KBM-7 (cell line): ENCODE measurements around the gene LENG9.
"Not testable (repeated sequence)": the region's sequence is repeated elsewhere in the genome, so short reads cannot be mapped to it uniquely, and the experiment has no call there.

Source experiments
- DNase-seq: peaks from one replicate; pipeline ENCODE4 v3.0.0-alpha.2; 2015
- in situ Hi-C: fragments of 300-500 bp; cut with MboI; formaldehyde crosslinking; loops from 2 replicates; pipeline ENCODE4 v1.14.3; 2020; ENCODE audit warnings: low sequenced_read_pairs, low pct_unique_long_range_greater_than_20kb, mixed read lengths

LENG9 gene

GRCh38 chr19:54463531-54464043 is at the start of gene LENG9:
Gene LENG9, minus strand, starts transcription at chr19:54463778. Its CDS starts 252 bp downstream, at chr19:54463526.
- DNase-seq, result peak; percentile 97
- in situ Hi-C loops, result no loop called here

DNA sequence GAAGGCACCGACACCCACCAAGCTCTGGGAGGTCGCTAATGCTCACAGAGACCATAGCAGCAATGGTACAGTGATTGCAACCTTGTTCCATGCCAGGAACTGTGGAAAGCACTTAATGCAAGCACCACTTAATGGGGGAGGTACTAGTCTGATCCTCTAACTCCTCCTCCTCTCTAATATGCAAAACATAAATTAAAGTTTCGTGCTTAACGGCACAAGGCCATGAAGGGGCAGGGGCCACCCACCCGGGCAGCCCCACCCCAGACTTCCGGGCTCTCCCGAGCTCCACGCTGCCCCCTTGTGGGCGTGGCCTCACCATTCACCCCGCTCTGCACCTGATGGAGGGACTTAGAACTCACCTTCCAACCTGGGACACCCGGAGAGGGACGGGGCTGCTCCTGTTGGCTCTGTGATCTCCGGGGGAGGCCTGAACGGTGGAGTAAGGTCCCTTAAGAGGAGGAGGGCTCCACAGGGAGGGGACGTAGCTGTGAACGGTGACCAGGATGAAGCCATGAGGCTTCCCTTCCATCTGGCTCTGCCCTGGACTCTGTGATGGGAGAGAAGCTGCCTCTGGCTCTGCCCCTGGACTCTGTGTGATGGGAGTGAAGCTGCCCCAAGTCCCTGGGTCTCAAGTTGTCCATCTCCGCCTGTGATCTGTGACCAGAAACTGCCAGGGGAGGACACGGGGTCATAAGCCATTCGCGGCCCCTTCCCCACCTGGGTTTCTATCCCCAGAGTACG is 45.8 kb upstream of the LENG9 start:
- in situ Hi-C loops, DNase-seq: not testable (repeated sequence)

DNA sequence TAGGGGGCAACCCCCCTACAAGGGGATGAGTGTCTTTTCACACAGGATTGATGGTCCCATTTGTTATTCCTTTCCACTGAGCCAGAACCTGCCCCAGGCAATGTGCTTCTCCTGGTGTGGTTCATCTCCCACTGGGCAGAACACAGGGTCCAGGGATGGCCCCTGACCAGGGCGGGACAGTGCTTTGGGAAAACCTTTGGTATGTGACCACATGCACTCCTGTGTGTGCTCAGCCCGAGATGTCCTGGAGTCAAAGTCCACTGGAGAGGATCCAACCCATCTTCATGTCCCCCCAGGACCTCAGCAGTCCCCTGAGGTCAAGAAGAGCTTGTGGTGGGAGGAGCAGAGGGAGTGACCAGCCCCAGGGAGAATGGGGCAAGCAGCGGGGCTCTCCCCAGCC is 44.9 kb upstream of the LENG9 start:
- in situ Hi-C loops, DNase-seq: not testable (repeated sequence)

GRCh38 chr19:54507824-54508223 is 44.2 kb upstream of the LENG9 start:
- in situ Hi-C loops, result no loop called here
- no peak for DNase-seq

DNA sequence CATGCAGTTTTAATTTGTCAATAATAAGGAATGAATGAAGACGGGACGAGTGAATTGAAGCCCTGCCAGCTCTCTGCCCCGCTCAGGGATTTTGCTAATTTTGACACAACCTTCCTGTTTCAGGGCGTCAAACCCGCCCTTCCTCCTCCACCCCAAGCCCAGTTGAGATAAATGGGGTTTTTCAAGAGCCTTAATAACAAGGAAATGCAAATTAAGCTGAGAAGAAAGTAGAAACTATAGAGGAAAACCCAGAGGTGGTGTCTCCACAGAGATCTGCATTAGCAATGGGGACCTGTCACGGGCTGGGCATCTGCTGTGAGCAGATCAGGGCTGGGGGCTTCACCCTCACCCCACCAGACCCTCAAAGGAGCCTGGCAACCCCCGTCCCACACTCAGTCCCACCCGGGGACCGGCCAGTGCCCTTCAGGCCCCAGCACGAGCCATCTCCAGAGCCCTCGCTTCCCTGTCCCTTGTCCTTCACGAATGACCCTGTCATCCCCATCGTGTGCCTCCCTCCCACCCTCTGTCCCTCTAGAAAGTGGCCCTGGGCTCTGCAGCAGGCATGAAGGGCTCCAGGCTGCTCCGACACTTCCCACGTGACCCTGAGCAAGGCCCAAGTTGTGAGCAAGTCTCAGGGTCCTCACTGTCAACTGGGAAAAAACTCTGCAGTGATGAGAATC is 43.6 kb upstream of the LENG9 start:
- in situ Hi-C loops, DNase-seq: not testable (repeated sequence)

DNA sequence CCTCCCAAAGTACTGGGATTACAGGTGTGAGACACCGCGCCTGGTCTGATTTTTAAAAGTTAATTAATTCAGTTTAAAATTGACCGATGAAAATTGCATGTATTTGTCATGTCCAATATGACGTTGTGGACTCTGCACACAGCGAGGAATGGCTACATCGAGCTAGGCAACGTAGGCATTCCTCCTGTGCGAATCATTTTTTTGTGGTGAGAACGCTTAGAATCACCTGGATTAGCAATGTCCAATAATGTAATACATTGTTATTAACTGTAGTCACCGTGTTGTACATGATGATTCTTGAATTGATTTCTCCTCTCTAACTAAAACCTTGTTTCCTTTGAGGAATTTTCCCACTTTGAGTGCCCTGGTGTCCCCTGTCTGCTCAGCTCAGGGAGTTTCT is 42.5 kb upstream of the LENG9 start:
- in situ Hi-C loops, result no loop called here
- no peak for DNase-seq

DNA sequence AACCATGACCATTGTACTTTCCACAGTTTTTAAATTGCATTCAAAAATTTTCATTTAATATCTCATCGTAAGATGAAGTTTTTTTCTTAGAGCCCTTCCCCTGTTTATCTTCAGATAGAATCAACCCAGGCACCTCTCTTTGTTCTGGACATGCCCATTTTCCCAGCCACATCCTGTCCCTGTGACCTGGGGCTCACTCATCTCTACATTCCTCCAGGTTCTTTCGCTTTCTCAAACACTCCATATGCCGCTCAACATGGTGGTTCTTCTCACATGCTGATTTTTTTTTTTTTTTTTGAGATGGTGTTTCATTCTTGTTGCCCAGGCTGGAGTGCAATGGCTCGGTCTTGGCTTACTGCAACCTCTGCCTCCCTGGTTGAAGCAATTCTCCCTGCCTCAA is 42.0 kb upstream of the LENG9 start:
- in situ Hi-C loops, DNase-seq: not testable (repeated sequence)

DNA sequence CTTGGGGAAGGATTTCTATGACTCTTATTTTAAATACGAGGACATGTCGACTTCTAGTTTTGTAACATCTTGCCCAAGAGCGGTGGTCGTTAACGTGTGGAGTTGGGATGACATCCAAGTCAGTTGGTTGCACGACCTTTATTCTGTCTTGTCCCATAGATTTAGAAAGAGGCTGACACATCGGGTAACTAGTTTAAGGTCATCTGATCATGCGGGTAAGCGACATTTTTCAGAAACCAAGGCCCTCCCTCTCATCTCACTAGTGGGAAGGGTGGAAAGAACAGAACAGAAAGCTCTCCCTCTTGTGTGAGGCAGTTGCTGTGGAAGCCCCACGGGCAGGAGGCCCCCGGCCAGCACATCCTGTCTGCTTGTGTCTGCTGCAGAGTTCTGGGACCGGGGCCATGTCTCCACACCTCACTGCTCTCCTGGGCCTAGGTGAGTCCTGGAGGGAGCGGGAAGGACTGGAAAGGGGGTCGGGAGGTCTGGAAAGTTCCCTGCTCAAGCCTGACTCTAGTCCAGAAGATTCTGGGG is 39.0 kb upstream of the LENG9 start, which contains the start of gene LAIR2:
Gene LAIR2, plus strand, starts transcription at position 314 of the 531 bp plus-strand sequence. Its CDS starts 88 bp downstream, at position 402.
- in situ Hi-C loops, result no loop called here
- DNase-seq, result no peak

GRCh38 chr19:54498451-54498772 is 34.8 kb upstream of the LENG9 start:
- in situ Hi-C loops, result loop anchor here (25.0 kb wide), 1 partner anchor 364 kb away; the partner anchor contains the start of genes FCAR and KIR3DL2
- DNase-seq, result not testable (repeated sequence)

GRCh38 chr19:54497747-54498450 is 34.3 kb upstream of the LENG9 start:
- in situ Hi-C loops, result loop anchor here (25.0 kb wide), 1 partner anchor 364 kb away; the partner anchor contains the start of genes FCAR and KIR3DL2
- peak; percentile 51 for DNase-seq

GRCh38 chr19:54495284-54495683 is 31.7 kb upstream of the LENG9 start:
- in situ Hi-C loops, result loop anchor here (25.0 kb wide), 1 partner anchor 367 kb away; the partner anchor contains the start of genes FCAR and KIR3DL2
- not testable (repeated sequence) for DNase-seq

- no peak for DNase-seq
- in situ Hi-C loops, result loop anchor here (25.0 kb wide), 1 partner anchor 368 kb away; the partner anchor contains the start of genes FCAR and KIR3DL2
Measured at GRCh38 chr19:54493967-54494585, 30.5 kb upstream of the LENG9 start.

GRCh38 chr19:54493056-54493455 is 29.5 kb upstream of the LENG9 start:
- in situ Hi-C loops, result loop anchor here (25.0 kb wide), 1 partner anchor 369 kb away; the partner anchor contains the start of genes FCAR and KIR3DL2
- DNase-seq, result not testable (repeated sequence)

- in situ Hi-C loops, result loop anchor here (25.0 kb wide), 1 partner anchor 370 kb away; the partner anchor contains the start of genes FCAR and KIR3DL2
- DNase-seq, result no peak
Measured at GRCh38 chr19:54492568-54492967, 29.0 kb upstream of the LENG9 start.

DNA sequence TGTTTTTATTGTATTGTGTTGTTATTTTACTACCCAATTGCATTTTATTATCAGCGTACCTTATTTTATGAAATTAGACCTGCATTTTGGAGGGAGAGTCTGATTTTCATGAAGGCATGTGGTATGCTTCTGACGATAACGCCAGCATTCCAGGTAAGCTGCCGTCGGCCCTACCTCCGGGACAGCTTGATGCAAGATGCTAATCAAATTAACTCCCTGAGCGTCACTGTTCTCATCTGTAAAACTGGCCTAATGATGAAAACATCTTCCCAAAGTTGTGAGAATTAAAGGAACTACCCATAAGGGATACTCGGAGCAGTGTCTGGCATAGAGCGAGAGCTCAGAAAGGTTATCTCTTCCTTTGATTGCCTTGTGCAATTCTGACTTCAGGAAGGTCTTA is 26.2 kb upstream of the LENG9 start:
- DNase-seq, result no peak
- in situ Hi-C loops, result loop anchor here (25.0 kb wide), 1 partner anchor 373 kb away; the partner anchor contains the start of genes FCAR and KIR3DL2

DNA sequence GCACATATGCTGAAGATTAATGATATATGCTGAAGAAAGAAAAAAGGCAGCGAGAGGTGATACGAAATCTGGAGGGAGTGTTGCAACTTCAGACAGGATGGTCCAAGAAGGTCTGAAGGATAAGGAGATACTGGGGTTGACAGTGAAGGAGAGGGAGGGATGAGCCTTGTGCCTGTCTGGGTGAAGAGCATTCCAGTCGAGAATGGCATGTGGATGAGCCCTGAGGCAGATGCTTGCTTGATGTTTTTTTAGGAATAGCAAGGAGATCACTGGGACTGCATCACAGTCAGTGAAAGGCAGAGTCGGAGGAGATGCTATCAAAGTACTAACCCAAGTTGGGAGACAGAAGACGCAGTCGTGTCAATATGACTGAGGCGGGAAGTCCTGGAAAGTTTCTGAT is 25.8 kb upstream of the LENG9 start:
- in situ Hi-C loops, result loop anchor here (25.0 kb wide), 1 partner anchor 373 kb away; the partner anchor contains the start of genes FCAR and KIR3DL2

GRCh38 chr19:54485851-54486250 is 22.3 kb upstream of the LENG9 start:
- in situ Hi-C loops, result loop anchor here (25.0 kb wide), 1 partner anchor 376 kb away; the partner anchor contains the start of genes FCAR and KIR3DL2

More for the DNA sequence above, 25.8 kb upstream of the LENG9 start:
- DNase-seq, result no peak

GRCh38 chr19:54484451-54484850 is 20.9 kb upstream of the LENG9 start:
- in situ Hi-C loops, result loop anchor here (25.0 kb wide), 1 partner anchor 378 kb away; the partner anchor contains the start of genes FCAR and KIR3DL2

More at GRCh38 chr19:54485851-54486250, 22.3 kb upstream of the LENG9 start:
- DNase-seq, result no peak

More at GRCh38 chr19:54484451-54484850, 20.9 kb upstream of the LENG9 start:
- DNase-seq, result no peak
